Renal cortex interstitium (tissue), 11 donors: ENCODE measurements around the gene GPR153. TPM values are rescaled to one million over a fixed set of nuclear protein-coding genes. Genes with fewer than 3 reads are reported as not detected.

ENCODE experiments used
- DNase-seq, 11 donors: peaks; one replicate each; pipeline ENCODE4 v3.0.0-alpha.2; 2013; ENCODE audit warnings: low read depth in 9 of 11, low spot score in 4 of 11; ENCODE audit errors: extremely low read depth in 1 of 11
- polyA plus RNA-seq, 3 donors: library from polyadenylated mRNA; unstranded; fragments of 120-200 nt; gene quantifications; one replicate each; pipeline ENCODE4 v1.2.1, GENCODE V29; 2013; ENCODE audit not compliant: insufficient read length in 3 of 3

Gene GPR153
- polyA plus RNA-seq, 3 donors: 4.7 to 8.7 (median 6.9) TPM

- no peak for DNase-seq
Measured at GRCh38 chr1:6274622-6275139, 13.8 kb upstream of the GPR153 start.

GRCh38 chr1:6274102-6274501, 13.2 kb upstream of the GPR153 start:
- no peak for DNase-seq

GRCh38 chr1:6273380-6273891, 12.5 kb upstream of the GPR153 start:
- DNase-seq: peak in 2 of 11 donors; percentile 53 to 65

- no peak for DNase-seq
Measured at GRCh38 chr1:6272868-6273267, 12.0 kb upstream of the GPR153 start.

GRCh38 chr1:6272452-6272851, 11.6 kb upstream of the GPR153 start:
- DNase-seq: no peak

- DNase-seq: no peak
Measured at GRCh38 chr1:6271554-6271953, 10.7 kb upstream of the GPR153 start.

- no peak for DNase-seq
Measured at GRCh38 chr1:6271006-6271405, 10.1 kb upstream of the GPR153 start.

GRCh38 chr1:6270401-6270800, 9.5 kb upstream of the GPR153 start:
- no peak for DNase-seq

- DNase-seq: no peak
Measured at GRCh38 chr1:6269720-6270400, 9.0 kb upstream of the GPR153 start.

GRCh38 chr1:6269296-6269695, 8.4 kb upstream of the GPR153 start:
- DNase-seq: no peak

- no peak for DNase-seq
Measured at GRCh38 chr1:6268415-6268814, 7.5 kb upstream of the GPR153 start.

- DNase-seq: no peak
Measured at GRCh38 chr1:6267686-6268322, 6.9 kb upstream of the GPR153 start.

- no peak for DNase-seq
Measured at GRCh38 chr1:6266641-6267040, 5.7 kb upstream of the GPR153 start.

- DNase-seq: no peak
Measured at GRCh38 chr1:6265151-6265550, 4.3 kb upstream of the GPR153 start.

GRCh38 chr1:6263716-6264115, 2.8 kb upstream of the GPR153 start:
- DNase-seq: no peak

GRCh38 chr1:6262555-6263420, 1.9 kb upstream of the GPR153 start:
- DNase-seq: peak in 1 of 11 donors; percentile 70

- DNase-seq: no peak
Measured at GRCh38 chr1:6261615-6261995, 707 bp upstream of the GPR153 start.

- no peak for DNase-seq
Measured at GRCh38 chr1:6260433-6260934, 414 bp downstream of the GPR153 start.
